ENCODE results near the gene LPP. TPM values are rescaled to one million over a fixed set of nuclear protein-coding genes. Genes with fewer than 3 reads are reported as not detected.

The LPP gene
- total RNA-seq, 6 experiments from 2014 or later = 84.1 to 121 (median 102) TPM

GRCh38 chr3:188807006-188807405 lies 653.0 kb downstream of the LPP start:
- Mint-ChIP-seq H3K4me1 (ENCODE audit: low read depth) (peaks cover 11% of the 10 kb centered on the region), H3K27me3 (ENCODE audit: insufficient read depth) (no peaks in the 10 kb centered on the region; the same call in 1 of the 2 replicates), H3K27ac (no peak overlapping the region), H3K9me3 (peaks cover 29% of the 10 kb centered on the region), H3K4me3 (no peak overlapping the region), H3K36me3 (ENCODE audit: low read depth) (peaks cover 52% of the 10 kb centered on the region)
- peak; percentile 35 for DNase-seq
- TF ChIP-seq CTCF (IDR thresholded peaks at IDR 0.05) = no peak

GRCh38 chr3:188812198-188812597 lies 658.2 kb downstream of the LPP start:
- Mint-ChIP-seq H3K9me3 (peaks cover 24% of the 10 kb centered on the region), H3K36me3 (ENCODE audit: low read depth) (peaks cover 30% of the 10 kb centered on the region), H3K4me3 (no peak overlapping the region), H3K27me3 (ENCODE audit: insufficient read depth) (no peaks in the 10 kb centered on the region; the same call in 1 of the 2 replicates), H3K27ac (peak overlapping the region; percentile 52; the same call in 1 of the 2 replicates), H3K4me1 (ENCODE audit: low read depth) (peaks cover 44% of the 10 kb centered on the region)
- TF ChIP-seq CTCF (IDR thresholded peaks at IDR 0.05) = no peak
- DNase-seq = peak; percentile 64

- no peak for TF ChIP-seq CTCF (IDR thresholded peaks at IDR 0.05)
- no peak for DNase-seq
- Mint-ChIP-seq H3K36me3 (ENCODE audit: low read depth) (peaks cover 6% of the 10 kb centered on the region), H3K27me3 (ENCODE audit: insufficient read depth) (no peaks in the 10 kb centered on the region; the same call in 1 of the 2 replicates), H3K27ac (no peak overlapping the region), H3K4me1 (ENCODE audit: low read depth) (peaks cover 55% of the 10 kb centered on the region), H3K4me3 (no peak overlapping the region), H3K9me3 (no peaks in the 10 kb centered on the region; the same call in 1 of the 2 replicates)
Observed at GRCh38 chr3:188814581-188814980, 660.6 kb downstream of the LPP start.

- no peak for DNase-seq
- peaks cover 1% of the 10 kb centered on the region; the same call in 1 of the 2 replicates for H3K27me3 Mint-ChIP-seq (ENCODE audit: insufficient read depth)
- TF ChIP-seq CTCF (IDR thresholded peaks at IDR 0.05) = no peak
- peaks cover 54% of the 10 kb centered on the region for H3K4me1 Mint-ChIP-seq (ENCODE audit: low read depth)
- H3K27ac Mint-ChIP-seq = no peak overlapping the region
- H3K36me3 Mint-ChIP-seq (ENCODE audit: low read depth) = no peaks in the 10 kb centered on the region; the same call in 1 of the 2 replicates
- H3K4me3 Mint-ChIP-seq = no peak overlapping the region
- no peaks in the 10 kb centered on the region for H3K9me3 Mint-ChIP-seq
Observed at GRCh38 chr3:188817103-188817934, 663.4 kb downstream of the LPP start.

- Mint-ChIP-seq H3K27ac (no peak overlapping the region), H3K36me3 (ENCODE audit: low read depth) (no peaks in the 10 kb centered on the region; the same call in 1 of the 2 replicates), H3K4me3 (no peak overlapping the region), H3K9me3 (no peaks in the 10 kb centered on the region), H3K27me3 (ENCODE audit: insufficient read depth) (peaks cover 1% of the 10 kb centered on the region; the same call in 1 of the 2 replicates), H3K4me1 (ENCODE audit: low read depth) (peaks cover 54% of the 10 kb centered on the region)
- DNase-seq = no peak
- no peak for TF ChIP-seq CTCF (IDR thresholded peaks at IDR 0.05)
Observed at GRCh38 chr3:188817935-188818269, 663.9 kb downstream of the LPP start.

All from HFFc6 (cell line).